ENCODE results near the gene LHX5.

The LHX5 gene

DNA sequence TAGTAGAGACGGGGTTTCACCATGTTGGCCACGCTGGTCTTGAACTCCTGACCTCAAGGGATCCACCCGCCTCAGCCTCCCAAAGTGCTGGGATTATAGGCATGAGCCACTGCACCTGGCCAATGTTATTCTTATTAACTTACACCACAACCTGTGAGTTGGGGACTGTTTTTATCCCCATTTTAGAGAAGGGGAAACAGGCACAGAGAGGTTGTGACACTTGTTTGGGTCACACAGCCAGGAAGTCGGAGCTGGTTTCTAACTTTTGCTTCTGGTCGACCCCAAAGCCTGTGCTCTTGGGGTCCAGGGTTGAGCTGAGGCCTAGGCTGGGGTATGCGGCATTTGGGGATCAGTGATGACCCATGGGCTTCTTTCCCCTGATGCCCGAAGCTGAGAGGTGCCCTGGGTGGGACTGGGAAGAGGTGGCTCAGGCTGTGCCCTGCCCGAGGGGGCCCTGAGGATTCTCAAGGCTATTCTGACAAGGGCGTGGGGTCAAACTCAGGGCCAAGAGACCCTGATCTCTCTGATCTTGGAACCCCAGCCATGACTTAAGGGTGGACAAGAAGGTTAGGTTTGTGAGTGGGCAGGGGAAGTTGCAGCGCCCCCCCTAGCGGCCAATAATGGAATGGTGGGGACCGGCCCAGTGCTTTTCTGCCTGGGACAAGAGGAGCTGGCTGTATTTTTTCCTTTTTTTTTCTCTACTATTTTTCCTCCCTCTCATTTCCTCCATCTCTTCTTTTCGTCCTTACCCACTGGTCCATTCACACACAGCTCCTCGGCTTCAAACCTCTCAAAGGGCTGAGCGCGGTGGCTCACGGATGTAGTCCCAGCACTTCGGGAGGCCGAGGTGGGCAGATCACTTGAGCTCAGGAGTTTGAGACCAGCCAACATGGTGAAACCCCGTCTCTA is 46.5 kb downstream of the LHX5 start:
- TF ChIP-seq, protein P1, sequence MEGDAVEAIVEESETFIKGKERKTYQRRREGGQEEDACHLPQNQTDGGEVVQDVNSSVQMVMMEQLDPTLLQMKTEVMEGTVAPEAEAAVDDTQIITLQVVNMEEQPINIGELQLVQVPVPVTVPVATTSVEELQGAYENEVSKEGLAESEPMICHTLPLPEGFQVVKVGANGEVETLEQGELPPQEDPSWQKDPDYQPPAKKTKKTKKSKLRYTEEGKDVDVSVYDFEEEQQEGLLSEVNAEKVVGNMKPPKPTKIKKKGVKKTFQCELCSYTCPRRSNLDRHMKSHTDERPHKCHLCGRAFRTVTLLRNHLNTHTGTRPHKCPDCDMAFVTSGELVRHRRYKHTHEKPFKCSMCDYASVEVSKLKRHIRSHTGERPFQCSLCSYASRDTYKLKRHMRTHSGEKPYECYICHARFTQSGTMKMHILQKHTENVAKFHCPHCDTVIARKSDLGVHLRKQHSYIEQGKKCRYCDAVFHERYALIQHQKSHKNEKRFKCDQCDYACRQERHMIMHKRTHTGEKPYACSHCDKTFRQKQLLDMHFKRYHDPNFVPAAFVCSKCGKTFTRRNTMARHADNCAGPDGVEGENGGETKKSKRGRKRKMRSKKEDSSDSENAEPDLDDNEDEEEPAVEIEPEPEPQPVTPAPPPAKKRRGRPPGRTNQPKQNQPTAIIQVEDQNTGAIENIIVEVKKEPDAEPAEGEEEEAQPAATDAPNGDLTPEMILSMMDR (IDR thresholded peaks at IDR 0.05; ENCODE audit: control insufficient read depth, extremely low read depth, insufficient read depth), result peak; percentile 69
- no peak overlapping the region for H3K4me3 ChIP-seq (ENCODE audit: low read depth, low read length)
- no peak for DNase-seq (ENCODE audit: low read depth)

DNA sequence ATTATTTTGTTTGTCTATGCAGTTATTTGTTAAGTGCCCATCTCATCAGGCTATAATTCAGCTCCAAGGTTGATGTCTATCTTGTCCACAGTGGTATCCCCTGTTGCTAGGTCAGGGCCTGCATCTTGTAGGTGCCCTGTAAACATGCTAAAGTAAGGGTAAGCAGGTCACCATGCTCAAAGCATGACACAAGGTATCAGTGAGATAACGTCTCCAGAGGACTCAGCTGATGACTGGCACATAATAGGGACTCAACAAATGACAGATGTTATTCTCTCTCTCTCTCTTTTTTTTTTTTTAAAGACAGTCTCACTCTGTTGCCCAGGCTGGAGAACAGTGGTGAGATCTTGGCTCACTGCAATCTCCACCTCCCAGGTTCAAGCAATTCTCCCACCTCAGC is 47.2 kb downstream of the LHX5 start:
- TF ChIP-seq, protein P1 (IDR thresholded peaks at IDR 0.05; ENCODE audit: control insufficient read depth, extremely low read depth, insufficient read depth), result no peak
- no peak for DNase-seq (ENCODE audit: low read depth)
- no peak overlapping the region for H3K4me3 ChIP-seq (ENCODE audit: low read depth, low read length)

DNA sequence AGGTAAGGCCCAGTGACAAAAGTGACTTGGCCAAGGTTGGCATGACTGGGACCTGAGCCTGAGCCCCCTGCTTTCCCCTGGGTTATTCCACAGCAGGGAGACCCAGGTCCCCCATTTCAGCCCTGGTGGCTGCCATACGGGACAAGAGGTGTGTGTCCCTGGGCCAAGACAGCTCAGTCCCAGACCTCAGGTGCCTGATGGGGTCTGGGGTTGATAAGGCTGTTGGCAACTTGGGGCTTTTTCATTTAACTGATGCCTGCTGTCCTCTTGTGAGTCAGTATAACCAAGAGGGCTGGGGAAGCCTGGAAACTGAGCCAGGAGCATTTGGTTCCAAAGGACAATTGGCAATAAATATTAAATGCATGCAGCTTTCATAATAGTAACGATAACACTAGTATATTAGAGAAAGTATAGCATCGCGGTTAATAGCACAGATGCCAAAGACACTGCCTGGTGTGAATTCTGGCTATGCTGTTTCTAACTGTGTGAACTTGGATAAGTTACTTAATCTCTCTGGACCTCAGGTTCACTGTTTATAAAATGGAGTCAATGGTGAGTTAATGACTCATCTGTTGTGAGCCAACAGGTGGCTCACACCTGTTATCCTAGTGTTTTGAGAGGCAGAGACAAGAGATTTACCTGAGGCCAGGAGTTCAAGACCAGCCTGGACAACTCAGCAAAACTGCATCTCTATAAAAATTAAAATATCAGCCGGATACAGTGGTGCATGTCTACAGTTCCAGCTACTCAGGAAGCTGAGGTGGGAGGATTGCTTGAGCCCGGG is 48.6 kb downstream of the LHX5 start:
- TF ChIP-seq, protein P1 (IDR thresholded peaks at IDR 0.05; ENCODE audit: control insufficient read depth, extremely low read depth, insufficient read depth), result no peak
- DNase-seq (ENCODE audit: low read depth), result no peak
- peak overlapping the region; percentile 76 for H3K4me3 ChIP-seq (ENCODE audit: low read depth, low read length)

DNA sequence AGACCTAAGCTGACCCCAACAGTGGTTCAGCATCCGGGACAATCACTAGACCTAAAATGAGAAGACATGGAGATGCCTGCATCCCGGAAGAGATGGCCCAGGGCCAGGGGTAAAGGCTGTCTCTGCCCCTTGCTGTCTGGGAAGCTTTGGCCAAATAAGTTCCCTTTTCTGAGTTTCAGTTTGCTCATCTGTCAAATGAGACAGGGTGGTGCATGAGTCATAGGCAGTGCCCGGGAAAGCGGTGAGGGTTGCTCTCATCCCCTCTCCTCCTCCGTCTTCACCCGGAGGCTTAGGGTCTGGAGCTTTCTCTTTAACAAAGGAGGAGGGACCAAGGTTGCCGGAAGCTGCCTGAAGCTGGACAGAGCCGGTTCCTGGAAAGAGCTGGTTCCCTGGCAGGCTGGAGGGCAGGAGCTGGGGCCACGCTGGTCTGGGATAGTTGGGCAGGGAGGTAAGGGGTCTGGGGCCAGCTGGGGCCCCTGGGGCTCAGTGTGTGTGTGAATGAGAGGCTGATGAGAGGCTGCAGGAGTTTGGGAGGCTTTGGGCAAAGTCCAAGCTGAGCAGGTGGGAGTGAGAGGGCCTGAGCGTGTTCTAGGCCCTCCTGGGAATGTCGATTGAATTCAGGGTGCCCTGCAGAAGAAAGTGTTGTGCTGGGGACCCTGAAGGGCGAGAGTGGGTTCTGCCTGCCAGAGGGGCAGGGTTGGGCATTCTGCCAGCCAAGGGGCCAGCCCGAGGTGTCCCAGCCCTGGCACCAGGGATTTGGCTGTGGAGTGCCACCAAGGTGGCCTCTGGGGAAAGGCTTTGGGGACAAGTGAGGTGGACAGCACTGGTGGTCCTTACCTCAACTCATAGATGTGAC is 49.4 kb downstream of the LHX5 start, which contains the start of gene SDSL:
SDSL (plus strand) TSS at position 351 of the 856 bp plus-strand sequence. CDS start 5,603 bp downstream, outside the sequence.
- peak; percentile 48 for DNase-seq (ENCODE audit: low read depth)
- TF ChIP-seq, protein P1 (IDR thresholded peaks at IDR 0.05; ENCODE audit: control insufficient read depth, extremely low read depth, insufficient read depth), result no peak
- peak within 1 kb of the TSS; percentile 76 for H3K4me3 ChIP-seq (ENCODE audit: low read depth, low read length)

DNA sequence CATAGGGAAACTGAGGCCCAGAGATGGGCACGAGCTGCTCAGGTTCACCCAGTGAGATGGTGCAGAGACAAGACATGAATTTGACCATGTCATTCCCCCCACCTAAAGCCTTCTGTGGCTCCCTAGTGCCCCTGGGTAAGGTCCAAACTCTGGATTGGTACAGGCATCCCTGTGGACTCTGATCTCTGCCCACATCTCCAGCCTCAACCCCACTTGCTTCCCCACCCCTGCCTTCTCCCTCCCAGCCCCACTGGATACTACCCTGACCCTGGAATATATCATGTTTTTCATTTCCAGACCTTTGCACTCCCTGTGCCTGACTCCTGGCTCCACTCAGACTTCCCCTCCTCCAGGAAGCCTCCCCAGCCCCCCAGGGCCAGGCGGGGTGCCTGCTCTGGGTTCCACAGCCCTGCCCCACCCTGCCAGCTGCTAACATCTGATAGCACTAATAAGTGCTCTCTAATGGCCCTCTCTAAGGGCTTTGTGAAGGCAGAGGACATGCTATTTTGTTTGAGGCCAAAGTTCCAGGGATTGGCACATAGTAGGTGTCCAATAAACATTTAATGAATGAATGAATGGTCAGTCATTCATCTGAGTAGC is 50.6 kb downstream of the LHX5 start:
- DNase-seq (ENCODE audit: low read depth), result no peak
- TF ChIP-seq, protein P1 (IDR thresholded peaks at IDR 0.05; ENCODE audit: control insufficient read depth, extremely low read depth, insufficient read depth), result no peak
- no peak overlapping the region for H3K4me3 ChIP-seq (ENCODE audit: low read depth, low read length)
